Spleen (tissue), 11 donors: ENCODE data around the gene MRPL50. TPM values are rescaled to one million over a fixed set of nuclear protein-coding genes. Genes with fewer than 3 reads are reported as not detected.

Experiments used
- DNase-seq: peaks from one replicate; pipeline ENCODE4 v3.0.0-alpha.2; 2020
- H3K27ac ChIP-seq, 8 donors: fragments of 200-600 bp; sonication (generic) in 7 of 8; 1 replicate in 4 of 8; 2 replicates in 4 of 8; pipeline versions ENCODE4 v1.5.0 to v1.8.0; 2016 to 2021; ENCODE audit warnings: inconsistent platforms in 4 of 8, mild to moderate bottlenecking in 4 of 8, moderate library complexity in 1 of 8
- H3K27me3 ChIP-seq, 7 donors: fragments of 200-600 bp; sonication (generic) in 6 of 7; replicated peaks in 1 of 7; 1 replicate in 4 of 7; 2 replicates in 3 of 7; pipeline versions ENCODE4 v1.5.0 to v1.8.0; 2016 to 2021; ENCODE audit warnings: inconsistent platforms in 3 of 7, mild to moderate bottlenecking in 1 of 7
- H3K36me3 ChIP-seq, 6 donors: fragments of 200-600 bp; sonication (generic) in 5 of 6; 1 replicate in 4 of 6; 2 replicates in 2 of 6; pipeline versions ENCODE4 v1.5.0 to v1.8.0; 2016 to 2021; ENCODE audit warnings: inconsistent platforms in 2 of 6
- H3K4me1 ChIP-seq, 6 donors: fragments of 200-600 bp; sonication (generic) in 5 of 6; 1 replicate in 3 of 6; 2 replicates in 3 of 6; pipeline versions ENCODE4 v1.5.0 to v1.8.0; 2016 to 2021; ENCODE audit warnings: inconsistent platforms in 3 of 6
- H3K4me3 ChIP-seq, 8 donors: fragments of 200-600 bp; sonication (generic) in 7 of 8; 1 replicate in 4 of 8; 2 replicates in 4 of 8; pipeline versions ENCODE4 v1.5.0 to v1.8.0; 2016 to 2021; ENCODE audit warnings: inconsistent platforms in 4 of 8, mild to moderate bottlenecking in 4 of 8, moderate library complexity in 2 of 8
- H3K9me3 ChIP-seq, 8 donors: fragments of 200-600 bp; sonication (generic) in 7 of 8; 1 replicate in 4 of 8; 2 replicates in 4 of 8; pipeline versions ENCODE4 v1.5.0 to v1.8.0; 2016 to 2021; ENCODE audit warnings: inconsistent platforms in 4 of 8
- POLR2A ChIP-seq, 3 donors: fragments of 450-650 bp; IDR thresholded peaks; one replicate each; pipeline ENCODE4 v1.5.1; 2017; ENCODE audit warnings: antibody characterized with exemption in 3 of 3, mild to moderate bottlenecking in 1 of 3
- POLR2AphosphoS5 ChIP-seq, 3 donors: sonication (generic); formaldehyde crosslinking; IDR thresholded peaks; one replicate each; pipeline ENCODE4 v1.5.1; 2017; ENCODE audit warnings: antibody characterized with exemption in 3 of 3
- WGBS, 5 donors: extraction: QIAGEN DNeasy Blood & Tissue Kit in 3 of 5; methylation state at CpG; one replicate each; pipeline versions ENCODE4 v1.1.5 to v1.1.7; 2013 to 2018; 5-methylcytosine and 5-hydroxymethylcytosine counted together
- intact Hi-C: fragments of 100-400 bp; cut with DNase I; formaldehyde crosslinking; loops from one replicate; pipeline ENCODE4 v1.15.0; 2023; ENCODE audit warnings: low total_unique reads
- polyA plus RNA-seq, 3 donors: library from polyadenylated mRNA; stranded (reverse); fragments of 200-250 nt; gene quantifications; one replicate each; pipeline ENCODE4 v1.2.1, GENCODE V29; 2013
- total RNA-seq, 7 donors: library from RNA; depleted of rRNA in 3 of 7; stranded (reverse); fragments of >200 nt in 3 of 7; fragmentation: NEBNext Ultra II Directional in 4 of 7; extraction: Animal tissue kit (Norgen Biotek cat#: 25700) in 4 of 7; gene quantifications; one replicate each; pipeline versions ENCODE4 v1.1.0 to v1.2.1, GENCODE V29; 2016 to 2021
- TF ChIP-seq, protein P1 (sequence below), 11 experiments: fragments of 200-600 bp in 7 of 11; fragments of 450-650 bp in 4 of 11; sonication (generic) in 4 of 11; IDR thresholded peaks in 8 of 11; conservative IDR thresholded peaks in 3 of 11; 1 replicate in 7 of 11; 2 replicates in 4 of 11; pipeline versions ENCODE4 v1.4.0 to v1.8.0; 2016 to 2021; ENCODE audit warnings: antibody characterized with exemption in 11 of 11, inconsistent platforms in 4 of 11, mild to moderate bottlenecking in 1 of 11
- donor health status: healthy with polysubstance abuse.
- donor health status: DM: no; HTN: no; CAD: no; lungs with moderate emphysema.
- donor health status: DM: no; HTN: no; CAD: no.
- donor health status: Bipolar disorder and iron deficiency.
- donor health status: healthy.
- donor health status: DM: no; HTN: no; CAD: no.
- donor health status: DM: yes; HTN: yes; CAD: no.

The MRPL50 gene
- total and polyA plus RNA-seq, 10 donors = 7.8 to 15.5 (median 11.2) TPM

- WGBS, 5 donors = 81 to 88% (median 84%) methylated on average over 5 of the region's 5 CpGs
- Histone ChIP-seq H3K4me3 (no peak overlapping the region), H3K27ac (no peak overlapping the region), H3K9me3 (no peaks in the 10 kb centered on the region), H3K27me3 (no peaks in the 10 kb centered on the region), H3K4me1 (no peaks in the 10 kb centered on the region), H3K36me3 (no peaks in the 10 kb centered on the region)
- DNase-seq = no peak
- TF ChIP-seq POLR2A (IDR thresholded peaks at IDR 0.05) (no peak), POLR2AphosphoS5 (IDR thresholded peaks at IDR 0.05) (no peak)
- TF ChIP-seq, protein P1, sequence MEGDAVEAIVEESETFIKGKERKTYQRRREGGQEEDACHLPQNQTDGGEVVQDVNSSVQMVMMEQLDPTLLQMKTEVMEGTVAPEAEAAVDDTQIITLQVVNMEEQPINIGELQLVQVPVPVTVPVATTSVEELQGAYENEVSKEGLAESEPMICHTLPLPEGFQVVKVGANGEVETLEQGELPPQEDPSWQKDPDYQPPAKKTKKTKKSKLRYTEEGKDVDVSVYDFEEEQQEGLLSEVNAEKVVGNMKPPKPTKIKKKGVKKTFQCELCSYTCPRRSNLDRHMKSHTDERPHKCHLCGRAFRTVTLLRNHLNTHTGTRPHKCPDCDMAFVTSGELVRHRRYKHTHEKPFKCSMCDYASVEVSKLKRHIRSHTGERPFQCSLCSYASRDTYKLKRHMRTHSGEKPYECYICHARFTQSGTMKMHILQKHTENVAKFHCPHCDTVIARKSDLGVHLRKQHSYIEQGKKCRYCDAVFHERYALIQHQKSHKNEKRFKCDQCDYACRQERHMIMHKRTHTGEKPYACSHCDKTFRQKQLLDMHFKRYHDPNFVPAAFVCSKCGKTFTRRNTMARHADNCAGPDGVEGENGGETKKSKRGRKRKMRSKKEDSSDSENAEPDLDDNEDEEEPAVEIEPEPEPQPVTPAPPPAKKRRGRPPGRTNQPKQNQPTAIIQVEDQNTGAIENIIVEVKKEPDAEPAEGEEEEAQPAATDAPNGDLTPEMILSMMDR (IDR thresholded peaks at IDR 0.05 in 8 of 11, conservative IDR thresholded peaks at IDR 0.05 in 3 of 11) = no peak
- intact Hi-C loops = no loop called here
Measured at GRCh38 chr9:101354143-101354764, 44.2 kb downstream of the MRPL50 start.

DNA sequence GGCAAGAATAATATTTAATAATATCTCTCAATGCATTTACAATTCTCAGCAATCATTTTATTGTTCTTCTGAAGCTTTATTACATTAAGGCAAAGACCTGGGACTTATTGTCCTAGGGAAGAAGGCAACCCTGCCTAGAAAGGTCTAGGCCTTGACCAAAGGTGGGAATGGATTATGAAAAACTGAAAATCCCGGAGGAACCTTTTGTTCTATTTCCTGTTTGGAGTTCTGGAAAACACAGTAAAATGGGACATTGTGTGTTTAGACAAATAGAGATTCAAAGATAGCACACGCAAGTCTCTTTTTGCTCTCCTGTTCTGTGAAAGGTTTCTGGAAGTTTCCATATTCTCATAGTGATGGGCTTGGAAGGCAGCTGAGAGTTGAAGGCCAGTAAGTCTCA lies 44.7 kb downstream of the MRPL50 start:
- no peak overlapping the region for H3K4me3 ChIP-seq
- no peaks in the 10 kb centered on the region for H3K9me3 ChIP-seq
- H3K27ac ChIP-seq = no peak overlapping the region
- H3K27me3 ChIP-seq = no peaks in the 10 kb centered on the region
- H3K36me3 ChIP-seq = no peaks in the 10 kb centered on the region
- no peaks in the 10 kb centered on the region for H3K4me1 ChIP-seq
- WGBS, 5 donors = 69 to 83% (median 77%) methylated on average over 2 of the region's 2 CpGs
- intact Hi-C loops = no loop called here
- no peak for DNase-seq
- TF ChIP-seq POLR2AphosphoS5 (IDR thresholded peaks at IDR 0.05) (no peak), POLR2A (IDR thresholded peaks at IDR 0.05) (no peak)
- TF ChIP-seq, protein P1 (IDR thresholded peaks at IDR 0.05 in 8 of 11, conservative IDR thresholded peaks at IDR 0.05 in 3 of 11) = no peak

DNA sequence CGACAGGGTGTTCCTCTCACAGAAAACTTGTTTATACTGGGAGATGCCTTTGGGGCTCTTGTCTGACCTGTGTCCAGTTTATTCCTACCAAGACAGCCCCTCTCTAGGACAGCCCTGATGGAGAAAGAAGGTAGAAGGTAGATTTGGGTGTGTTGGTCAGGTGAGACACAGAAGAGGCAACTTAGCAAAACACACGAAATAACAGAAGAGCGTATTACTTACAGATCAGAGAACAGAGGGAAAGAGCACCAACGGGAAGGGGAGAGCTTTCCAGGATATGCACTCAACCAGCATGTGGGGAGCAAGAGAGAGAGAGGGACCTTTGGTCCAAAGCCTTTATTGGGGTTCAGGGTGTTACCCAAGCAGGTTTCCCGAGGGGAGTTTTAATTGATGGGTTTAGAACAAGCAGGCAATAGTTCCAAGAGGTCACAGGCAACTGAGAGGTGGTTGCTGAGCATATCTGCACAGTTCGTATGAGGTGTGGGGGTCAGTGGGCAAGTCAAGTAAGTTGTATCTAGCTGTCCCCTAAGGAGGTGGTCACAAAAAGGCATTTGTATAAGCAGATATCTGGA lies 45.4 kb downstream of the MRPL50 start:
- Histone ChIP-seq H3K36me3 (no peaks in the 10 kb centered on the region), H3K27me3 (no peaks in the 10 kb centered on the region), H3K9me3 (no peaks in the 10 kb centered on the region), H3K4me1 (no peaks in the 10 kb centered on the region), H3K27ac (no peak overlapping the region), H3K4me3 (no peak overlapping the region)
- WGBS, 5 donors = 75 to 89% (median 81%) methylated on average over 6 of the region's 6 CpGs
- intact Hi-C loops = no loop called here
- TF ChIP-seq, protein P1 (IDR thresholded peaks at IDR 0.05 in 8 of 11, conservative IDR thresholded peaks at IDR 0.05 in 3 of 11) = no peak
- TF ChIP-seq POLR2AphosphoS5 (IDR thresholded peaks at IDR 0.05) (no peak), POLR2A (IDR thresholded peaks at IDR 0.05) (no peak)
- no peak for DNase-seq

DNA sequence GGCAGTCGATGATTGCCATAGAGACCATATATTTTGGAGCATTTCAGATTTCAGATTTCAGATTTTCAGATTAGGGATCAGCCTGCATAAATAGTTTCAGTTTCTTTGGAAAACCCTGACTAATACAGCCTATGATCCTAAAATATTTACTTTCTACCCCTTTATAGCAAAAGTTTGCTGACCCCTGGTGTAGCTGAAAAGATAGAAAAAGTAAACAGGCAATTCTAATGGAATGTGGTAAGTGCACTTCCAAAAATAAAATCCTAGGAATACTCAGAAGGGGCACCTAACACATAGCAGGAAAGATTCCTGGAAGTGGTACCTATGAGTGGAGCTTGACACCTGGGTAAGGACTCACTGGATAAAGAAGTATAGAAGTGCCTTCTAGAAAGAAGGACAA lies 48.1 kb downstream of the MRPL50 start:
- TF ChIP-seq, protein P1 (IDR thresholded peaks at IDR 0.05 in 8 of 11, conservative IDR thresholded peaks at IDR 0.05 in 3 of 11) = no peak
- TF ChIP-seq POLR2AphosphoS5 (IDR thresholded peaks at IDR 0.05) = no peak
- TF ChIP-seq POLR2A (IDR thresholded peaks at IDR 0.05) = no peak
- H3K27ac ChIP-seq = no peak overlapping the region
- intact Hi-C loops = no loop called here
- H3K27me3 ChIP-seq = peaks cover 0 to 4% (median 0%) of the 10 kb centered on the region in 7 donors
- H3K4me1 ChIP-seq = no peaks in the 10 kb centered on the region
- H3K4me3 ChIP-seq = no peak overlapping the region
- no peak for DNase-seq
- H3K36me3 ChIP-seq = no peaks in the 10 kb centered on the region
- H3K9me3 ChIP-seq = no peaks in the 10 kb centered on the region
- 77 to 94% (median 85%) methylated on average over 1 of the region's 1 CpG for WGBS, 5 donors
